HL-60/S4 treated with retinoic acid at 250 ng/mL for 4 days and 3 days (cell line): Measurements from ENCODE around the gene TTLL11.
"Not testable (repeated sequence)": the region's sequence is repeated elsewhere in the genome, so short reads cannot be mapped to it uniquely, and the experiment has no call there.

Experiments
- in situ Hi-C: fragments of 300-500 bp; cut with MboI; formaldehyde crosslinking; loops from 2 replicates; pipeline ENCODE4 v1.7.0; 2022; ENCODE audit warnings: low sequenced_read_pairs

The TTLL11 gene

DNA sequence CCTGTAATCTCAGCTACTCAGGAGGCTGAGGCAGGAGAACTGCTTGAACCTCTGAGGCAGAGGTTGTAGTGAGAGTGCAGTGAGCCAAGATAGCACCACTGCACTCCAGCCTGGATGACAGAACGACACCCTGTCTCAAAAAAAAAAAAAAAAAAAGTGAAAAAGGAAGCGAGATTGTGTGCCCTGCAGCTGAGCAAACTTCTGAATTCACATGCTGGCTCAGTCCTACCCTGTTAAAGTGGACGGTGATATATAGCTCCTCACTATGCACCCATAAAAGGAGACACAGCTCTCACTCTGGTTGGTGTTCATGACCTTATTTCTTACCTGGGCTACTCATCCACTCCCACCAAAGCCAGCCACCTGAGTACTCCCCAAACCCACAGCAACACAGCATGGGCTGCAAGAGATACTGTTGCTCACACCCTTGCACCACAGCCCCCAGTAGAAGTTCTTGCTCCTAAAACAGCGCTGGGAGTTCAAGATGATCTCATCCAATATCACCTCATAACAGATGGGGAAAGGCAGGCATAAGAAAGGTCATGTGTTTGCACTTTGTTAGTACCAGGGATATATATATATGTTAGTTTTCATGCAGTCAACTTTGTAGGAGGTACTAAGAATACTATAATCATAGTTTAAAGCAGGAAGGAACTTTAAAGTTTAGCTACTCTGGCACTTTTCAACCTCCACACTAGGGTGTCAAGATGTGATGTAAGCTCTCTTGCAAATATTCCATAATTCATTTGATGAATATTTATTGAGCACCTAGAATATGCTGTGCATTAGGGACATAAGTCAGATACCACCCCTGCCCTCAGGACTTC is 4.0 kb downstream of the TTLL11 start:
- in situ Hi-C loops = no loop called here

DNA sequence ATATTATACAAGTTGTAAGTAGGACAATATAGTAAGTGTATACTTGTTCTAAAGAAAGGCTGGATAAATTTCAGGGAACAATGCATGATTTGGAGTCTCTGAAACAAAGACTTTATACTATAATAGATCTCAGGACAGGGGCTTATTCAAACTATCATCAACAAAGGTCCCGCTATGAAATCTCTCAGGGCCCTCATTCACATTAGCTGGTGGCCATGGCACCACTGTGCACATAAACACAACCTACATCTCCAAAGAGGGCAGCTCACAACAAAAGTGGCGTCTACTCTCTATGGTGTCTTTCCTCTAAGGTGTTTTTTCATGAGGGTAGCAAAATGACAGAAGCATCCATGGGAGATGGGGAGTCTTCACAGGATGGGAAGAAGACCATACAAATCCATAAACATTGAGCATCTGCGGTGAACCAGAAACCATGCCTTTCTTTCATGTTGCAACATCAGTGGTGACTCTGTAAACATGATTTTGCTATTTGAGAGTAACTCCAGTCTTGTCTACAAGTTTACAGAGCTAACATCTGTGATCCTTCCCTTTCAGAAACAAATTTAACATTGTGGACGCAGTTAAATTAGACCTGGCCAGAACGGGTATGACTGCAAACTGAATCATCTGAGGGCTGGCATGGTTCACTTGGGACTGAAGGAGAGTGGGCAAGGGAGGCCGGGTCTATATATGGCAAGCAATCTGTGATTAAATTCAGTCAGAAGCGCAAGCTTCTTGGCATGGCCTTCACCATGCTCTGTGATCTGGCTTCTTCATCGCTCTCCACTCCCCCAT is 5.5 kb downstream of the TTLL11 start:
- in situ Hi-C loops = no loop called here

DNA sequence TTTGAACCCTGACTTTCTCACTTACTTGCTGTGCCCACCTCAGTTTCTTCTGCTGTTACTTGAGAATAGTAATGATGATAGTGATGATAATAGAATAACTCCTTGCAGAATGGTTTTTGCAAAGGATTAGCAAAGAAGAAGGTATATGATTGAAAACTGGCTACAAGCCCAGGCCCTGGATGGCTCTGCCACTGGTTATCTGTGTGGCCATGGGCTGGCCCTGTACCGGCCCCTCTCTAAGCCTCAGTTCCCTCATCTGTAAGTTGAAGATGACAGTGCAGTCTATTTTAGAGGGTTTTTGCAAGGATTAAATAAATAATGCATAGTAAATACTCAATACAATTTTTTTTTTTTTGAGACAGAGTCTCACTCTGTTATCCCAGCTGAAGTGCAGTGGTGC is 6.2 kb downstream of the TTLL11 start:
- in situ Hi-C loops = no loop called here

DNA sequence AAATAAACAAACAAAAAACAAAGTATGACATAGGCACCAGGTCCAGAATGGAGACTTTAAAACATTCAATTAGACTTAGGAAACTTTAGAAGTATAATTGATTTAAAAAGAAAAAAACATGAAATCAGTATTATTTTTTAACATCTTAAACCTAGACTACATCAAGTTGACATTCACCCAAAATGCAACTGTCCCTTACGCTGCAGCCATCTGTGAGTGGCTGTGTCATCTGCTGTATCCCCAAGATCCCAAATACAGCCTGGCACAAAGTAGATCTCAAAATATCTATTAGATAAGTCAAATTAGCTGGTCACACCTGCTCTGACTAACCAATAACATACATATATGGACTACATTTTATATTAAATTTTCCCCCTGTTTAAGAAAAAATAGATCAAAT is 7.8 kb downstream of the TTLL11 start:
- in situ Hi-C loops = no loop called here

DNA sequence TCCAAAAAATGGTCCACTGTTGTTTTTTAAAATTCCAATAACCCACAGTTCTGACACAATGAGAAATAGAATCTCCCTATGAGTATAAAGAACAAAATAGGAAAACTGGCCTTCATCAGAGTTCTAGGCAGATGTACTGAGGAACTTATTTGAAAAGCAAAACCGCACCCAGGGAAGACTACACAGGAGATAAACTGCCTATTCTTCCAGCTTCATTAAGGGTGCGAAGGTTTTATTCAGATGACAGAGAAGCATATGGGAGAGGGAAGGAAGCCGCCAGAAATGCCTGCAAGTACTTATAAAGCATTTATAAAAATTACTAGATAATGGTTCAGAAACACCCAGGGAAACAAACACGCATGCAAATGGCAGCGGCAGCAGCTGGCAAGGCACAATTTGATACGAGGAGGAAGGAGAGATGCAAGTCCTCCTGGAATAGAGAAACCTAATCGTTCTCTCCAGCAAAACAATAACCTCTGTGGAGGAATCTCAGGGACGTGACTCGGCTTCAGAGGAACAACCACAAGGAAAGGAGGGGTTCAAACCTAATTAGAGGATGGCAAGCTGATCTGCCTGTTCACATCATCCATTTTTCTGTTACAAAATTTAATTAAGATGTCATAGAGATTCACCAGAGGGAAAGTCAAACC is 9.0 kb downstream of the TTLL11 start:
- in situ Hi-C loops = no loop called here

DNA sequence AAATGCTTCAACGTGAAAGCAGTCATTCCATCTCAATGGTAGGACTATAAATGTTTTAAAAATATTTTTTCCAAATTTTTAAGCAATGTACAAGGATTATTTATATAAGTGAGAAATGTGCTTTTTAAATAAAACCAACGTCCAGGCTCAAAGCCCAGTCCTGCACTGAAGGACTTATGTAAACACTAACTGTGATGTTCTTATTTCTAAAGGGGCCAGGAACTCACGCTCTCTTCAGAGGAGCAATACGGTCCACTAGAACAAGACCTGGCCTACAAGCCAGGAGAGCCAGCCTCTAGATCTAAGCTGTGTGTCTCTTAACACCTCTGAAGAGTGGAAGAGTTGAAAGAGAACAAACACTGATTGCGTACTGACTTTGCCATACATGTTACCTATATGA is 12.1 kb downstream of the TTLL11 start:
- in situ Hi-C loops = no loop called here

DNA sequence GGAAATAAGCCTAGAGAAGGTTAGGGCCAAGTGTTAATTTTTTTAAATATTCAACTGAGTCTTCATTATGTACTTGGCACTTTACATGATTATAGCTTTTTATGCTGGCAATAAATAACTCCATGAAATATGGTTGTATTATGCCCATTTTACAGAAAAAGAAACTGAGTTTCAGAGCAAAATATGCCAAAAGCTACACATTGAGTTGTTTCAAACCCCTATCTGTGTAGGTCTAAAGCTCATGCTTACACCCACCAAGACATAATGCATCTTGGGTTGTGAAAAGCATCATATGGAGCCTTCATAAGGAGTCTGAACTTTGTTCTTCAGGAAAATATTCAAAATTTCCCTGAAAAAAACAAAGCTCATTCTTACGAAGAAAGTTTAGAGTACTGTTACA is 14.6 kb downstream of the TTLL11 start:
- in situ Hi-C loops = no loop called here

DNA sequence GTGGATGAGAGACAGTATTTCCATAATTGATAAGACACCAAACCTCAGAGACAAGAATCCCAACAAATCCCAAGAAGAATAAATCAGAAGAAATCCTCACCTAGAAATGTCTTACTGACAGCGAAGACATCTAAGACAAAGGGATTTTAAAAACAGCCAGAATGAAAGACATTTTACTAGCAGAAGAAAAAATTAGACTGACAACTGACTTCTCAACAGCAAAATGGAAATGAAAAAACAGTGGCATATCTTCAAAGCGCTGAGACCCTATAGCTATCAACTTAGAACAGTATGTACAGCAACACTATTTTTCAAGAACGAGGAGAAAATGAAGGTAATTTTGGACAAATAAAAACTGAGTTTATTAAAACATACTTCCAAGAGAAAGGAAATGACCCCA is 16.3 kb downstream of the TTLL11 start:
- in situ Hi-C loops = no loop called here

DNA sequence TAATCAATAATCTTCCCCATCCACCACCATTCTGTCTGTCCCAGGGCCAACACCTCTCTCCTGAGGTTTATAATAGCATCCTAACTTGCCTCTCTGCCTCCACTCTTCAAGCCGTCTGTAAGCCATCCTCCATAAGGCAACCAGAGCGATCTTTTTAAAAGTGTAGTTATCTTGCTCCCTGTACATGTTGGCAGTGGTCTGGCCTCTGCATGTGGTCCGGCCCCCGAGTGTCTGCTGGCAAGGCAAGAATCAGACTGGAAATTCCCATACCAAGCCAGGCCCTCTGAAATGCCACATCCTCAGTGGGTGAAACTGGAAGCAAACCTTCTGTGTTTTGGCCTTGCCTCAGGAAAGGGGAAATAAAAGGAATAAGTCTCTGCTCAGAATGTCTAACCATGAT is 17.0 kb downstream of the TTLL11 start:
- in situ Hi-C loops = no loop called here

DNA sequence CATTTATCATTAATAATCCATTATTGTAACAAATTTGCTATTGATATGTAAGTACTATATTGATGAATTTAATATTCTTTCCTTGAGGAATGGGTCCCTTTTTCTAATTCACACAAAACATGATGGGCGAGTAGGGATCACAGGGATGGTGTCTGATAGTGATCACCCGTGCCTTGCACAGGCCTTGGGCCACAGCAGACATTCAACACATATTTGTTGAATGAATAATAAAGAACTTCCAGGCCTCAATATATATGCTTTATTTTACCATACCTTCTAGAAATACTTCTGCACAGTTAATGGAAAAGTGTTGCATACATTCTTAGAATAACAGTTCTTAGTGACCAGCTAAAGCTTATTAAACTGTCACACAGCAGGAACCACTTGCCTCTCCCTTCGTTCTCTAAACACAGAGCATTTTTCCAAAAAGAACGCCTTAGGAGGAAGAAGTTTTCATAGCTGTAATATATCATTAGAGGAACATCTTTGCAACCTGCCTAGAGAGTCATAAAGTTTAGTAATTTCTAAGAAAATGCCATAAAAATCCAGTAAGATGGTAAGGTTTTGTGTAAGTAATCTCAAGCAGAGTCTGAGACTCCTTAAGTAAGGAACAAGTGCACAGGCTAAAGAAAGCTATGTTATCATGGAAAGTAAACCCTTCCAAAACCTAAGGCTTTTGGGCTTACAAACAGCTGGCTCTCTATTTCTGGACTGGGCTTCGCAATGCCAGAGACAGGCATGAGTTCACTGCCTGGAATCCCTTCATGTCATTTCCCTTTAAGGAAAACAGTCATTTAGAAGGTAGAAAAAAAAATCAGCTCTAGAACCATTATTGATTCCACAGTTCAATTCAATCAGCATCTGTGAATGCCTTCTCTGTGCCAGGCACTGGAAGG is 17.7 kb downstream of the TTLL11 start:
- in situ Hi-C loops = no loop called here

DNA sequence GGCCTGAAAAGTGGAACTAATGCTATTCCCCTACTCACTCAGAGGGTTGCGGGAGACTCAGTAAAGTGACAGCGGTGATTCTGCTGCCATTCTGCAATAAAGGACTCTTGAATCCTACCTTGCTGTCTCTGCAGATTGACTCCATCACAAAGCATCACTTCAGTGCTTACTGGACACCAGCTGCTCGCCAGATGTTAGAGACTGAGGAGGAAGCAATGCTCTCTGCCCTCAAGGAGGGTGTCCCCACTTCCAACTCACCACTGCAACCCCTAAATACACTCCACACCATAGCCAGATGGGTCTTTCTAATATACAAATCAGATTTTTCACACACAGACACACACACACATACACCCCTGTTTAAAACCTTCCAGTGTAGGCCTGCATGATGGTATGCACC is 21.4 kb downstream of the TTLL11 start:
- in situ Hi-C loops = no loop called here

DNA sequence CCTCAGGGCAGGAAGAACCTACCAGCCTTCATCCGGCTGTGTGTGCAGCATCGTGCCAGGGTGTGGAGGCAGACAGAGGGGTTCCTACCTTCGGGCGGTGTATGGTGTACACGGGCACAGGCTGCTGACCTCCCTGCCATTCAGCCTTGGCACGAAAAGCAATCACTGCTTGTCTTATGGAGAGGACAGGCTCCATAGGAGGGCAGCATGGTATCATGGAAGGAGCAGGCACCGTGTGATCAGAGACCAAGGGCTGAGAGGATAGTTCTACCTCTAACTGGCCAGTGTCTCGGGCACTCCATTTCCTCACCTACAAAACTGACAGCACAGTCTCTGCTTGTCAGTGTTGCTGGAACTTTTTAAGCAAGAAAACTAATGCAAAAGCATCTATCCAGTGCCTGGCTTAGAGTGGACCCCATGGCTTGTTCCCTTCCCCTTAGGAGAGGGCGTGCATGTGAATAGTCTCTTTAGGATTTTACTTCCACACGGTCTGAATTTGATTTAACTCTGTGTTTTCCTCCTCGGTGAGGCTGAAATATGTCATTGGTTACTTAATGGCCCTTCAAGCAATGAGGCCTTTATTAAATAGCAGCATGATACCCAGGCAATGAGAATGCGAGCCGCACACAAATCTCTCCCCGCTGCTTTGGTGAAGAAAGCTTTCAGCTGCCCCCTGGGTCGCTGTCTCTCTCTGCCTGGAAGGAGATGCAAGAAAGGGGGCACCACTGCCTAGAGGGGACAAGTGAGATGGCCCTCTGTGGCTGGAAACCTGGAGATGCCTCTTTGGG is 22.2 kb downstream of the TTLL11 start:
- in situ Hi-C loops = no loop called here

DNA sequence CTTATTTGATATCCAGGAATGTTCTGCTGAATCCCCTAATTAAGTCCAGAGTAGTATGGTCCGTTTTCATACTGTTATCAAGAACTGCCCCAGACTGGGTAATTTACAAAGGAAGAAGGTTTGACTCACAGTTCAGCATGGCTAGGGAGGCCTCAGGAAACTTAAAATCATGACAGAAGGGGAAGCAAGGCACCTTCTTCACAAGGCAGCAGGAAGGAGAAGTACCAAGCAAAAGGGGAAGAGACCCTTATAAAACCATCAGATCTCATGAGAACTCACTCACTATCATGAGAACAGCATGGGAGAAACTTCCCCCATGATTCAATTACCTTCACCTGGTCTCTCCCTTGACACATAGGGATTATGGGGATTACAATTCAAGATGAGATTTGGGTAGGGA is 26.4 kb downstream of the TTLL11 start:
- in situ Hi-C loops = not testable (repeated sequence)

DNA sequence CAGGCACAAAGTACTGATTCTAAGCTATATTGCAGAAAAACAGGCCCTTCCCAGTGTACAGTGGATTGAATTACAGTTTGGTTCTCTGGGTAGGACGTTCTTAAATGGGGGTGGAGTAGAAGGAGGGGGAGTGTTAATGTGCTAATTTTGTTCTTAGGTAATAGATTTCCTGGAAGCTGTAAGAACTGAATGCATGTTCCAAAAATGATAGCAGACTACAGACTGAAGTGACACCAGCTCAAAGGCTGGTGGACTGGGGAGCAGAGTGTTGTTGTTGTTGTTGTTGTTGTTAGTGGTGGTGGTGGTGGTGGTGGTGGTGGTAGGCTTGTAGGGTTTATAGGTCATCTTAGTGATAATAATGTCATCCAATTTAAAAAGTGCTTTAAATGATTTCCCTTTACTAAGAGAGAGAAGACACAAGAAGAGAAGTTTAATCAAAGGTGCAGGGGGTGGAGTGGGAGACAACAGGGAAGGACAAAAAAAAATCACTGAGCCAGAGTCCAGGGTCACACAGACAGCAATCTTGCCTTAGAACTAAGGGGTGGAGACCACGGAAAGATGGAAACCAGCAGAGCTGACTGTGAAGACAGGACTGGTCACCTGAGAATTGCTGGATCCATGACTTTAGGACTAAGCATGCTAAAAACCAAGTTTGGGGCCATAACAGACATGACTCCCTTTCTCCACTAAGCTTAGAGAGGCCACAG is 27.0 kb downstream of the TTLL11 start:
- in situ Hi-C loops = no loop called here

DNA sequence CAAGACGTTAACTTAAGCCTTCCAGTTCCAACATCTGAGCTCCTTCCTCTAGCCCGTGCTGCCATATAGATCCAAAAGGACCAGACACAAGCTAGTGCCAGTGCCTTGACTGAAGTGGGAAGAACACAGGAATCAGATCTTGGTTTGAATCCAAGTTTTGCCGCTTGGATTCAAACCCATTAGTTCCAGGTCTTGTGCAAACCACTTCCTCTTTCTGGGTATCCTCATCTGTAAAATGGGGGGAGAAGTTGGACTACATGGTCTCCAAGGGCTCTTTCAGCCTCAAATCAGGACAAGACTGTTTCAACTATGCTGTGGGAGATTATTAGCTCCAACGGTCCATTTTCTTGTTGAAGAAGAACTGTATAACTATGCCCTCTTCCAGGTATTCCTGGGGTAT is 32.6 kb downstream of the TTLL11 start:
- in situ Hi-C loops = no loop called here

DNA sequence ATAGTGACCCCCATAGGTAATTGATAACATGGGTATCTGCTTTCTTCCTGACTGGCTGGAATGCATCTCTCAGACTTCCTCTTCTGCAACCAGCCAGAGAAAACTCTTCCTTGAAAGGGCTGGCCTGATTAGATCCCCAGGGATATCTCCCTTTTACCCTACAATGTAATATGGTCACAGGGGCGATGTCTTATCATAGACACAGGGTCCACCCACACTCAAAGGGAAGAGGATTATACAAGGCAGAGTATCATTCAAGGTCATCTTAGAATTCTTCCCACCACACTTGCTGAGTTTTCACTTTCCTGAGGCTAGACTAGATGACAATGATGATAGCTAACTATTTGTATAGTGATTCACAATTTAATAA is 33.2 kb downstream of the TTLL11 start:
- in situ Hi-C loops = no loop called here

DNA sequence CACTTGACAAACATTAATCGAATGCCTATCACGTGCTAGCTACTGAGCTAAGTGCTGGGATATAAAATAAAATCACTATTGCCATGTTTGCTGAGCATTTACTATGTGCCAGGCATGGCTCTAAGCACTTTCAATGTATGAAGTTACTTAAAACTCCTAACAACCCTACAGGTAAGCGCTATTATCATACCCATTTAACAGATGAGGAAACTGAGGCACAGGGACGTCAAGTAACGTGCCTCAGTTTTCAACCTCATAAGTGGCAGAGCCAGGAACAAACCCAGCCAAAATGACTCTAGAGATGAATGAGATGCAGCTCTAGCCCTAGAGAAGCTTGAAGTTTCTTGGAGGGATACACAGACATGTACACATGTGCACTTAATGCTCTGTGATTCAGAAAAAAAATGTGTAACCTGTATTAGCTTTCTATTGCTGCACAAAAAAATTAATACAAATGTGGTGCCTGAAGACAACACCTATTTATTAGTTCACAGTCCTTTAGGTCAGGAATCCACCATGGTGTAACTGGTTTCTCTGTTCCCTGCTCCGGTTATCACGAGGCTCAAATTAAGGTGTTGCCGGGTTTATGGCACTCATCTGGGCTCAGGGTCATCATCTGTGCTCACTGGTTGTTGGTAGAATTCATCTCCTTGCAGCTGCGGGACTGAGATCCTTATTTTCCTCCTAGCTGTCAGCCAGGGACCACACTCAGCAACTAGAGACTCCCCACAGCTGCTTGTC is 33.7 kb downstream of the TTLL11 start:
- in situ Hi-C loops = no loop called here

DNA sequence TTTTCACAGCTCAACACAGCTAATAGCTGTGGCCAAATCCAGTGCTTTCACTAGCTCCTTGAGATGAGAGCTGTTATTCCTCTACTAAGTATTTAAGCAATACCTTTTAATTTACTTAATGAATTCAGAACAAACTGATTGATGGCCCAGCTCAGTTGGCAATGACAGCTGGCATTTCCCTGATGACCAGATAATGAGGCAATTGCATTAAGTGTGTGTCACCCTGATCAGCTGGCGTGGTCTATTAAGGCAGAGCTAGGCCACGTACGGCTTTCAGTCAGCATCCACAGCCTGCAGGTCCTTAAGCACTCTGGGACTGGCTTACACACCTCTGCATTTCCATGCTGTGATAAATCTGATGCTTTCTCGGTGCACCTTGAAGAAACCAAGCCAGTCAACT is 34.4 kb downstream of the TTLL11 start:
- in situ Hi-C loops = no loop called here

DNA sequence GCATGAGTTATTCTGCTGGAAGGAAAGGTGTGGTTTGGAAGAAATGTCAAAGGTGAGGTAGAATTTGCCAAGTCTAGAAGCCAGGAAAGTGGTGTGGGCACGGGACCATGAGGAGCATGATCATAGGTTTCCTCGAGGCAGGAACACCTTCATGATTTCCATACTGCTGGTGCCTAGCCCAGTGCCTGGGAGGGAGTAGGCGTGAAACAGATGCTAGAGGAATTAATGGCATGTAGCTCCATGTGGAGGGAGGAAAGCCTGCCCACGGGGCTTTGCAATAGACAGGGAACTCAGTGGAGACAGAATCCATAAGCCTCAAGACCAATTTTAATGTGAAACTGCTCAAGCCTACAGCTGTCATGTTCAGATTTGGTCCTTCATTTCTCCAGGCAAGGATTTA is 35.1 kb downstream of the TTLL11 start:
- in situ Hi-C loops = no loop called here
